H9 (cell line): ENCODE data around the gene PFDN1. TPM values are rescaled to one million over a fixed set of nuclear protein-coding genes. Genes with fewer than 3 reads are reported as not detected.

Experiments
- DNase-seq: peaks from one replicate; pipeline ENCODE4 v3.0.0-alpha.2; 2017
- H2AFZ ChIP-seq: one replicate; pipeline ENCODE4 v1.6.1; 2013; ENCODE audit warnings: mild to moderate bottlenecking, low read length, control low read depth, moderate library complexity
- H2AK5ac ChIP-seq: 2 replicates; pipeline ENCODE4 v1.6.1; 2013; ENCODE audit warnings: low read length, control low read depth, mixed read lengths; ENCODE audit not compliant: insufficient read length
- H2BK120ac ChIP-seq: one replicate; pipeline ENCODE4 v1.6.1; 2013; ENCODE audit warnings: low read depth, mild to moderate bottlenecking, low read length, control low read depth, inconsistent platforms; ENCODE audit not compliant: poor library complexity, severe bottlenecking
- H2BK12ac ChIP-seq: 2 replicates; pipeline ENCODE4 v1.6.1; 2013; ENCODE audit warnings: low read length, control low read depth, mixed read lengths, low read depth; ENCODE audit not compliant: insufficient read length
- H2BK15ac ChIP-seq: 2 replicates; pipeline ENCODE4 v1.6.1; 2013; ENCODE audit warnings: low read depth, low read length, control low read depth
- H2BK20ac ChIP-seq: one replicate; pipeline ENCODE4 v1.6.1; 2013; ENCODE audit warnings: low read depth, mild to moderate bottlenecking, low read length, control low read depth, inconsistent platforms; ENCODE audit not compliant: poor library complexity, severe bottlenecking
- H2BK5ac ChIP-seq: 2 replicates; pipeline ENCODE4 v1.6.1; 2013; ENCODE audit warnings: low read length, control low read depth, mixed read lengths; ENCODE audit not compliant: insufficient read length
- H3K14ac ChIP-seq: 2 replicates; pipeline ENCODE4 v1.6.1; 2013; ENCODE audit warnings: low read length, control low read depth; ENCODE audit not compliant: insufficient read depth
- H3K18ac ChIP-seq: 2 replicates; pipeline ENCODE4 v1.6.1; 2013; ENCODE audit warnings: low read depth, mild to moderate bottlenecking, mixed read lengths, low read length, control low read depth; ENCODE audit not compliant: insufficient read length
- H3K23ac ChIP-seq: 2 replicates; pipeline ENCODE4 v1.6.1; 2013; ENCODE audit warnings: low read length, control low read depth, mixed read lengths, low read depth; ENCODE audit not compliant: insufficient read length
- H3K23me2 ChIP-seq: 2 replicates; pipeline ENCODE4 v1.6.1; 2013; ENCODE audit warnings: low read depth, mild to moderate bottlenecking, mixed read lengths, low read length, control low read depth; ENCODE audit not compliant: insufficient read length, poor library complexity, severe bottlenecking
- H3K27ac ChIP-seq: 2 replicates; pipeline ENCODE4 v1.5.1; 2013; ENCODE audit warnings: low read length, control low read depth, mixed read lengths, low read depth; ENCODE audit not compliant: insufficient read length
- H3K27me3 ChIP-seq: 2 replicates; pipeline ENCODE4 v1.6.1; 2013; ENCODE audit warnings: low read length, control low read depth, inconsistent platforms; ENCODE audit not compliant: insufficient read depth
- H3K4ac ChIP-seq: 2 replicates; pipeline ENCODE4 v1.6.1; 2013; ENCODE audit warnings: low read depth, mild to moderate bottlenecking, control low read depth, inconsistent platforms, low read length, moderate library complexity
- H3K4me1 ChIP-seq: 2 replicates; pipeline ENCODE4 v1.6.1; 2013; ENCODE audit warnings: low read length, control low read depth, inconsistent platforms; ENCODE audit not compliant: insufficient read depth
- H3K4me2 ChIP-seq: 2 replicates; pipeline ENCODE4 v1.6.1; 2013; ENCODE audit warnings: low read length, control low read depth, mixed read lengths; ENCODE audit not compliant: insufficient read length, insufficient read depth
- H3K56ac ChIP-seq: 2 replicates; pipeline ENCODE4 v1.6.1; 2013; ENCODE audit warnings: low read depth, mild to moderate bottlenecking, mixed read lengths, low read length, control low read depth; ENCODE audit not compliant: insufficient read length
- H3K79me1 ChIP-seq: 2 replicates; pipeline ENCODE4 v1.6.1; 2013; ENCODE audit warnings: low read depth, mild to moderate bottlenecking, moderate library complexity, low read length, control low read depth, inconsistent platforms; ENCODE audit not compliant: insufficient read depth, poor library complexity, severe bottlenecking
- H3K79me2 ChIP-seq: 2 replicates; pipeline ENCODE4 v1.6.1; 2013; ENCODE audit warnings: low read length, control low read depth, inconsistent platforms; ENCODE audit not compliant: insufficient read depth
- H3K9ac ChIP-seq: 2 replicates; pipeline ENCODE4 v1.6.1; 2013; ENCODE audit warnings: low read length, control low read depth, mixed read lengths; ENCODE audit not compliant: insufficient read length; ENCODE audit errors: extremely low read depth
- H3K9me3 ChIP-seq: one replicate; pipeline ENCODE4 v1.6.1; 2013; ENCODE audit warnings: low read depth, low read length, inconsistent platforms; ENCODE audit not compliant: control insufficient read depth
- H3T11ph ChIP-seq: one replicate; pipeline ENCODE4 v1.6.1; 2013; ENCODE audit warnings: mild to moderate bottlenecking, low read length, control low read depth, inconsistent platforms
- H4K20me1 ChIP-seq: one replicate; pipeline ENCODE4 v1.6.1; 2013; ENCODE audit not compliant: control insufficient read depth, insufficient read length, insufficient read depth
- H4K5ac ChIP-seq: 2 replicates; pipeline ENCODE4 v1.6.1; 2013; ENCODE audit warnings: low read depth, mild to moderate bottlenecking, mixed read lengths, low read length, control low read depth; ENCODE audit not compliant: insufficient read length
- H4K8ac ChIP-seq: replicated peaks from 2 replicates; pipeline ENCODE4 v1.6.1; 2013; ENCODE audit warnings: low read length, control low read depth, mixed read lengths, low read depth; ENCODE audit not compliant: insufficient read length
- H4K91ac ChIP-seq: 2 replicates; pipeline ENCODE4 v1.6.1; 2013; ENCODE audit warnings: low read depth, mild to moderate bottlenecking, moderate library complexity, mixed read lengths, low read length, control low read depth; ENCODE audit not compliant: insufficient read length
- H3K27ac Mint-ChIP-seq, 3 experiments: 2 replicates in 2 of 3; 3 replicates in 1 of 3; pipeline ENCODE4 v1.8.0; 2020 to 2021; ENCODE audit warnings: mixed read lengths in 3 of 3, mild to moderate bottlenecking in 1 of 3, moderate library complexity in 1 of 3
- H3K27me3 Mint-ChIP-seq: 2 replicates; pipeline ENCODE4 v1.8.0; 2021; ENCODE audit warnings: low read depth, mild to moderate bottlenecking, moderate library complexity, mixed read lengths
- H3K36me3 Mint-ChIP-seq, 3 experiments: 2 replicates in 2 of 3; 3 replicates in 1 of 3; pipeline ENCODE4 v1.8.0; 2020 to 2021; ENCODE audit warnings: low read depth in 3 of 3, mixed read lengths in 3 of 3; ENCODE audit not compliant: insufficient read depth in 1 of 3
- H3K4me1 Mint-ChIP-seq, 2 experiments: 2 replicates each; pipeline ENCODE4 v1.8.0; 2020; ENCODE audit warnings: mixed read lengths in 2 of 2
- H3K4me3 Mint-ChIP-seq, 2 experiments: 2 replicates in 1 of 2; 3 replicates in 1 of 2; pipeline ENCODE4 v1.8.0; 2020 to 2021; ENCODE audit warnings: mild to moderate bottlenecking in 2 of 2, mixed read lengths in 2 of 2, moderate library complexity in 1 of 2
- H3K9me3 Mint-ChIP-seq, 2 experiments: 2 replicates in 1 of 2; 3 replicates in 1 of 2; pipeline ENCODE4 v1.8.0; 2020; ENCODE audit warnings: mild to moderate bottlenecking in 2 of 2, mixed read lengths in 2 of 2, moderate library complexity in 1 of 2
- CTCF ChIP-seq: fragments of 200-600 bp; sonication (generic); conservative IDR thresholded peaks from 3 replicates; pipeline ENCODE4 v1.8.0; 2021; ENCODE audit warnings: antibody characterized with exemption, mild to moderate bottlenecking
- WGBS: extraction: QIAGEN DNeasy Blood & Tissue Kit; methylation state at CpG from one replicate; pipeline ENCODE4 v1.1.7; 2013; ENCODE audit warnings: missing lambda C conversion rate, low lambda C conversion rate, mixed read lengths; ENCODE audit not compliant: insufficient read length; ENCODE audit errors: extremely low coverage; 5-methylcytosine and 5-hydroxymethylcytosine counted together
- total RNA-seq: library from RNA; stranded (reverse); gene quantifications from 2 replicates; pipeline ENCODE4 v1.2.1, GENCODE V29; 2021

PFDN1 gene
- total RNA-seq, 1 experiment from 2014 or later, result 58.3 TPM

- Histone ChIP-seq H3K9ac (no peak overlapping the region), H3K4me2 (no peak overlapping the region), H4K5ac (no peak overlapping the region), H3K9me3 (no peaks in the 10 kb centered on the region), H2BK20ac (no peak overlapping the region), H3K56ac (no peak overlapping the region), H3T11ph (no peak overlapping the region), H3K23ac (no peak overlapping the region), H2AK5ac (no peak overlapping the region), H3K79me1 (no peaks in the 10 kb centered on the region), H4K8ac (no peak overlapping the region), H2BK15ac (no peak overlapping the region), H3K4me1 (no peaks in the 10 kb centered on the region), H3K4ac (no peak overlapping the region), H2BK120ac (no peak overlapping the region), H3K14ac (no peak overlapping the region), H2BK5ac (no peak overlapping the region), H3K27ac (no peak overlapping the region), H4K91ac (no peak overlapping the region), H3K27me3 (no peaks in the 10 kb centered on the region), H2BK12ac (no peak overlapping the region), H4K20me1 (no peaks in the 10 kb centered on the region), H2AFZ (no peak overlapping the region), H3K79me2 (no peaks in the 10 kb centered on the region), H3K18ac (no peak overlapping the region), H3K23me2 (no peaks in the 10 kb centered on the region)
- no peaks in the 10 kb centered on the region; a peak in 1 of 5 replicates for H3K9me3 Mint-ChIP-seq
- DNase-seq, result no peak
- no peak overlapping the region for H3K27ac Mint-ChIP-seq
- no CpG with 5 or more reads among the region's 3 CpGs for WGBS
- H3K27me3 Mint-ChIP-seq, result no peaks in the 10 kb centered on the region; the same call in none of the 2 replicates
- peaks cover 10 to 13% of the 10 kb centered on the region in 2 experiments for H3K4me1 Mint-ChIP-seq
- no peak overlapping the region for H3K4me3 Mint-ChIP-seq
- TF ChIP-seq CTCF, result no peak
- H3K36me3 Mint-ChIP-seq, result no peaks in the 10 kb centered on the region
Measured at GRCh38 chr5:140325486-140325885, 22.6 kb upstream of the PFDN1 start.
